HEK293T (cell line): ENCODE results near the gene FUT7.

ENCODE experiments used
- CTCF ChIA-PET: fragments of 350-600 bp; formaldehyde crosslinking; extraction: SDS; loops from one replicate; lab custom pipeline; 2021; ENCODE audit warnings: antibody characterized with exemption, inconsistent platforms; lab: Yijun Ruan, JAX
- POLR2A ChIA-PET: fragments of 350-600 bp; formaldehyde crosslinking; extraction: SDS; loops from one replicate; lab custom pipeline; 2020; ENCODE audit warnings: antibody characterized with exemption, inconsistent platforms; lab: Yijun Ruan, JAX
- DNase-seq: peaks from one replicate; pipeline ENCODE4 v3.0.0; 2012; ENCODE audit warnings: mixed read lengths; ENCODE audit errors: extremely low spot score
- ARNT ChIP-seq: fragments of 450-650 bp; IDR thresholded peaks from 2 replicates; pipeline ENCODE4 v1.6.1; 2017; ENCODE audit warnings: mild to moderate bottlenecking
- BHLHE40 ChIP-seq: fragments of 450-650 bp; IDR thresholded peaks from 2 replicates; pipeline ENCODE4 v1.6.1; 2016; ENCODE audit warnings: mild to moderate bottlenecking, moderate library complexity, borderline replicate concordance
- CTBP1 ChIP-seq: fragments of 450-650 bp; IDR thresholded peaks from 2 replicates; pipeline ENCODE4 v1.6.1; 2016; ENCODE audit warnings: borderline replicate concordance
- ELF4 ChIP-seq: fragments of 450-650 bp; IDR thresholded peaks from 2 replicates; pipeline ENCODE4 v1.6.1; 2017; ENCODE audit warnings: antibody characterized with exemption
- FOXA1 ChIP-seq: fragments of 450-650 bp; IDR thresholded peaks from 2 replicates; pipeline ENCODE4 v1.6.1; 2016; ENCODE audit warnings: mild to moderate bottlenecking
- FOXK2 ChIP-seq: fragments of 450-650 bp; IDR thresholded peaks from 2 replicates; pipeline ENCODE4 v1.6.1; 2016; ENCODE audit warnings: mild to moderate bottlenecking
- FOXM1 ChIP-seq: fragments of 450-650 bp; IDR thresholded peaks from 2 replicates; pipeline ENCODE4 v1.6.1; 2017; ENCODE audit warnings: mild to moderate bottlenecking, borderline replicate concordance
- HDGF ChIP-seq: fragments of 450-650 bp; IDR thresholded peaks from 2 replicates; pipeline ENCODE4 v1.6.1; 2017; ENCODE audit warnings: antibody characterized with exemption, borderline replicate concordance
- L3MBTL2 ChIP-seq: fragments of 450-650 bp; conservative IDR thresholded peaks from 2 replicates; pipeline ENCODE4 v1.6.1; 2016; ENCODE audit warnings: mild to moderate bottlenecking
- LEF1 ChIP-seq: fragments of 450-650 bp; IDR thresholded peaks from 2 replicates; pipeline ENCODE4 v1.6.1; 2017; ENCODE audit warnings: mild to moderate bottlenecking, borderline replicate concordance
- NFRKB ChIP-seq: fragments of 450-650 bp; IDR thresholded peaks from 2 replicates; pipeline ENCODE4 v1.6.1; 2016; ENCODE audit warnings: mild to moderate bottlenecking, moderate library complexity
- SP1 ChIP-seq: fragments of 450-650 bp; IDR thresholded peaks from 2 replicates; pipeline ENCODE4 v1.6.1; 2017
- SUZ12 ChIP-seq: fragments of 450-650 bp; IDR thresholded peaks from 2 replicates; pipeline ENCODE4 v1.6.1; 2016; ENCODE audit warnings: mild to moderate bottlenecking
- TARDBP ChIP-seq: fragments of 450-650 bp; IDR thresholded peaks from 2 replicates; pipeline ENCODE4 v1.6.1; 2016
- ZNF384 ChIP-seq: fragments of 450-650 bp; IDR thresholded peaks from 2 replicates; pipeline ENCODE4 v1.6.1; 2016
- TF ChIP-seq, protein P1 (sequence below): fragments of 450-650 bp; IDR thresholded peaks from 2 replicates; pipeline ENCODE4 v1.6.1; 2016

The FUT7 gene

GRCh38 chr9:137020771-137021567 lies 10.9 kb downstream of the FUT7 start:
- ChIA-PET POLR2A (interaction anchor here (1.2 kb wide), 1 partner anchor 66 kb away, joined by 3 read pairs; the partner anchor contains the start of gene MAN1B1), CTCF (interaction anchor here (0.8 to 1.8 kb wide), 2 partner anchors 8 to 14 kb away, joined by 3 to 6 read pairs; no protein-coding TSS in a partner anchor)
- DNase-seq, result no peak
- TF ChIP-seq SUZ12 (no peak), HDGF (no peak), FOXK2 (no peak), ZNF384 (no peak), CTBP1 (no peak), TARDBP (no peak), SP1 (no peak), FOXM1 (no peak), FOXA1 (no peak), ELF4 (no peak), L3MBTL2 (no peak), ARNT (no peak)

GRCh38 chr9:137019891-137020683 lies 11.8 kb downstream of the FUT7 start:
- TF ChIP-seq, protein P1, sequence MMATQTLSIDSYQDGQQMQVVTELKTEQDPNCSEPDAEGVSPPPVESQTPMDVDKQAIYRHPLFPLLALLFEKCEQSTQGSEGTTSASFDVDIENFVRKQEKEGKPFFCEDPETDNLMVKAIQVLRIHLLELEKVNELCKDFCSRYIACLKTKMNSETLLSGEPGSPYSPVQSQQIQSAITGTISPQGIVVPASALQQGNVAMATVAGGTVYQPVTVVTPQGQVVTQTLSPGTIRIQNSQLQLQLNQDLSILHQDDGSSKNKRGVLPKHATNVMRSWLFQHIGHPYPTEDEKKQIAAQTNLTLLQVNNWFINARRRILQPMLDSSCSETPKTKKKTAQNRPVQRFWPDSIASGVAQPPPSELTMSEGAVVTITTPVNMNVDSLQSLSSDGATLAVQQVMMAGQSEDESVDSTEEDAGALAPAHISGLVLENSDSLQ, result no peak
- TF ChIP-seq ARNT (no peak), BHLHE40 (no peak), SUZ12 (no peak), NFRKB (no peak), FOXM1 (no peak), SP1 (no peak), TARDBP (no peak), ELF4 (no peak), ZNF384 (no peak), CTBP1 (no peak), LEF1 (no peak), FOXA1 (no peak), FOXK2 (no peak), HDGF (no peak), L3MBTL2 (no peak)
- ChIA-PET POLR2A (interaction anchor here (1.2 kb wide), 1 partner anchor 66 kb away, joined by 3 read pairs; the partner anchor contains the start of gene MAN1B1), CTCF (interaction anchor here (0.8 to 1.8 kb wide), 2 partner anchors 9 to 15 kb away, joined by 3 to 6 read pairs; no protein-coding TSS in a partner anchor)
- no peak for DNase-seq

DNA sequence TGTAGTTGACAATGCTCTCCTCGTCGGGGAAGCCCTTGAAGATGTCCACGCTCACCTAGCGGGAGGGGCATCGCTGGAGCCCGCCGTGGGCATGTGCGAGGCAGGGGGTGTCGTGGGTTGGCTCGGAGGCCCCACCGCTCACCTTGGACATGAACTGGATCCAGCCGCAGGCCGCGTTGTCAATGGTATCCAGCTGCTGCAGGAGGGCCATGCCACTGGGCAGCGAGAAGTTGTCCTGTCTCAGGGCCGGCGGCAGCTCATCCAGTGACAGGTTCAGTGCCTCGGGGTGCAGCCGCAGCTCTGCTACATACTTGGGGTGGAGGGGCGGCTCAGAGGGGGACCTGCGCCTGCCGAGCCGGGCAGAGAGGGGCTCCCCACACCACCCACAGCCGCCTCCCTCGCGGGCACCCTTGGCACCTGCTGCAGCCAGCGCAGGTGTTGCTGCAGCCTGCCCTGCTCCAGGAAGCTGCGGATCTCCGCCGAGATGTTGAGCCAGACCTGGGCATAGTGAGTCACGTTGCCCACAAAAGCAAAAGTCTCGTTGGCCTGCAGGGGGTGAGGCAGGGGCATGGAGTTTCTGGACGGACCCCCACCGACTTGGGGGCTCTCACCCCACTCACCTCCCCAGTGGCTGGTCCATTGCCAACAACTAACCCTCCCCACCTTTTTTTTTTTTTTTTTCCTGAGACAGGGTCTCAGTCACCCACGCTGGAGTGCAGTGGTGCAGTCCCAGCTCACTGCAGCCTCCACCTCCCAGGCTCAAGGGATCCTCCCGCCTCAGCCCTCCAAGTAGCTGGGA lies 12.9 kb downstream of the FUT7 start:
- DNase-seq, result no peak

GRCh38 chr9:137017791-137018497 lies 13.9 kb downstream of the FUT7 start:
- ChIA-PET POLR2A (no interaction called here), CTCF (interaction anchor here (1.8 kb wide), 1 partner anchor 11 kb away, joined by 7 read pairs; no protein-coding TSS in a partner anchor)
- TF ChIP-seq FOXK2 (no peak), NFRKB (no peak), BHLHE40 (no peak), ZNF384 (no peak), L3MBTL2 (no peak), HDGF (no peak), SP1 (no peak), SUZ12 (no peak), CTBP1 (no peak), TARDBP (no peak)
- TF ChIP-seq, protein P1, result no peak
- DNase-seq, result no peak

More for the DNA sequence above, 12.9 kb downstream of the FUT7 start:
- POLR2A ChIA-PET, result no interaction called here
- TF ChIP-seq NFRKB (no peak), TARDBP (no peak), HDGF (no peak), SP1 (no peak), ZNF384 (no peak), L3MBTL2 (no peak)
- TF ChIP-seq, protein P1, result no peak
- CTCF ChIA-PET, result interaction anchor here (1.8 kb wide), 1 partner anchor 10 kb away, joined by 7 read pairs; no protein-coding TSS in a partner anchor

- ChIA-PET CTCF (no interaction called here), POLR2A (no interaction called here)
- TF ChIP-seq, protein P1, result no peak
- no peak for TF ChIP-seq TARDBP
- TF ChIP-seq ZNF384, result no peak
- TF ChIP-seq CTBP1, result no peak
- TF ChIP-seq SP1, result no peak
- TF ChIP-seq L3MBTL2, result no peak
- no peak for TF ChIP-seq HDGF
- no peak for TF ChIP-seq FOXA1
- no peak for TF ChIP-seq FOXM1
- no peak for TF ChIP-seq ELF4
- no peak for TF ChIP-seq FOXK2
- no peak for DNase-seq
These were observed 14.8 kb downstream of the FUT7 start for GRCh38 chr9:137017071-137017470.
